GM12878 (cell line): Measurements from ENCODE around the gene ZNF710.

Source experiments
- CTCF ChIP-seq, 3 experiments: IDR thresholded peaks in 2 of 3; conservative IDR thresholded peaks in 1 of 3; 2 replicates each; pipeline ENCODE4 v1.5.1; 2011; ENCODE audit warnings: low read depth in 3 of 3, low read length in 3 of 3, mild to moderate bottlenecking in 3 of 3, control low read depth in 2 of 3, moderate library complexity in 2 of 3, inconsistent platforms in 1 of 3, mixed read lengths in 1 of 3; ENCODE audit not compliant: control insufficient read depth in 2 of 3, insufficient read depth in 1 of 3; ENCODE audit errors: extremely low read depth in 1 of 3
- EGR1 ChIP-seq, 2 experiments: IDR thresholded peaks; 1 replicate in 1 of 2; 2 replicates in 1 of 2; pipeline ENCODE4 v1.6.1; 2011 to 2012; ENCODE audit warnings: low read depth in 2 of 2, low read length in 2 of 2, borderline replicate concordance in 1 of 2, mild to moderate bottlenecking in 1 of 2, moderate library complexity in 1 of 2
- ELK1 ChIP-seq: IDR thresholded peaks from 2 replicates; pipeline ENCODE4 v1.6.1; 2012; ENCODE audit warnings: low read depth, low read length, improper control_type of control experiment
- ESRRA ChIP-seq: IDR thresholded peaks from 2 replicates; pipeline ENCODE4 v1.6.1; 2012; ENCODE audit warnings: mild to moderate bottlenecking, low read length, improper control_type of control experiment
- FOS ChIP-seq: IDR thresholded peaks from 3 replicates; pipeline ENCODE4 v1.6.1; 2011; ENCODE audit warnings: borderline replicate concordance; ENCODE audit not compliant: insufficient read length; ENCODE audit errors: extremely low read depth
- IRF3 ChIP-seq: fragments of 450-650 bp; IDR thresholded peaks from 2 replicates; pipeline ENCODE4 v1.6.1; 2014; ENCODE audit warnings: mild to moderate bottlenecking
- NRF1 ChIP-seq: conservative IDR thresholded peaks from 2 replicates; pipeline ENCODE4 v1.6.1; 2011; ENCODE audit warnings: mild to moderate bottlenecking, low read depth, low read length, improper control_type of control experiment
- POLR2A ChIP-seq: IDR thresholded peaks from 2 replicates; pipeline ENCODE4 v1.6.1; 2011; ENCODE audit warnings: low read depth, mild to moderate bottlenecking, low read length
- POLR2AphosphoS5 ChIP-seq: IDR thresholded peaks from 2 replicates; pipeline ENCODE4 v1.6.1; 2011; ENCODE audit warnings: mild to moderate bottlenecking, low read length, inconsistent platforms
- RBBP5 ChIP-seq: fragments of 200-600 bp; sonication (generic); conservative IDR thresholded peaks from 2 replicates; pipeline ENCODE4 v1.6.1; 2016
- SMC3 ChIP-seq: IDR thresholded peaks from 2 replicates; pipeline ENCODE4 v1.6.1; 2011; ENCODE audit warnings: low read length, improper control_type of control experiment, borderline replicate concordance
- SREBF2 ChIP-seq: IDR thresholded peaks from 2 replicates; pipeline ENCODE4 v1.6.1; 2012; ENCODE audit warnings: mild to moderate bottlenecking, low read length
- YBX1 ChIP-seq: fragments of 450-650 bp; IDR thresholded peaks from 2 replicates; pipeline ENCODE4 v1.6.1; 2016; ENCODE audit warnings: antibody characterized with exemption

DNA sequence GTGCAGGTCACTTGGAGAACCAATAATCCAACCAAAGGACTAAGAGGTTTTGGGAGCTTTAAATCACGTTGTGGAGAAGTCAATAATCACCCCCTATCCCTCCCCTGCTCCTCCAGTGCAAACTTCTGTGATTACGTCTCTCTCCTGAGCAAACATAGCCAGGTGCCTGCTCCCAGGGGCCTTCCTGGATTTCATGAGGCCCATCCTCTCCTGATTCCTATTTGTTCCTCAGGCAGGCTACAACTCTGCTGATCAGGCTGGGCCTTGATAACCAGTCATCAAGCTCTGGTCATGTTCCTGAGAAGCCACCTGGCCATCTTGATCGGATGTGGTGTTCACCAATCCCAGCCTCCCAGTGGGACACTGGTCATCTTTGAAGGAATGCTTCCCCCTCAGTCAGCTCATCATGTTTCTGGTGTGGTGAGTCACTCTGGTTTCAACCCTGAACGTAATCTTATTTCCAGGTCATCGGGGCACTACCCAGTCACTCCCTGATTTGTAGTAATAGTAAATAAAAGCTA, 2.9 kb upstream of the ZNF710 start:
- TF ChIP-seq ELK1 (no peak), CTCF (IDR thresholded peaks at IDR 0.05 in 2 of 3, conservative IDR thresholded peaks at IDR 0.05 in 1 of 3; ENCODE audit: control insufficient read depth in 2 of 3, extremely low read depth in 1 of 3, insufficient read depth in 1 of 3, low read depth in 3 of 3, low read length in 3 of 3) (no peak), ESRRA (no peak), POLR2A (no peak), IRF3 (no peak), RBBP5 (no peak), SMC3 (no peak), SREBF2 (no peak), YBX1 (no peak), NRF1 (no peak), FOS (no peak), EGR1 (IDR thresholded peaks at IDR 0.05; ENCODE audit: borderline replicate concordance in 1 of 2, low read depth in 2 of 2, low read length in 2 of 2) (no peak), POLR2AphosphoS5 (no peak)
